ENCODE data around the gene CADPS2.

The CADPS2 gene

GRCh38 chr7:122397381-122397780 lies 488.9 kb downstream of the CADPS2 start:
- FAIRE-seq, result no peak
- no peak for DNase-seq (ENCODE audit: low spot score)

DNA sequence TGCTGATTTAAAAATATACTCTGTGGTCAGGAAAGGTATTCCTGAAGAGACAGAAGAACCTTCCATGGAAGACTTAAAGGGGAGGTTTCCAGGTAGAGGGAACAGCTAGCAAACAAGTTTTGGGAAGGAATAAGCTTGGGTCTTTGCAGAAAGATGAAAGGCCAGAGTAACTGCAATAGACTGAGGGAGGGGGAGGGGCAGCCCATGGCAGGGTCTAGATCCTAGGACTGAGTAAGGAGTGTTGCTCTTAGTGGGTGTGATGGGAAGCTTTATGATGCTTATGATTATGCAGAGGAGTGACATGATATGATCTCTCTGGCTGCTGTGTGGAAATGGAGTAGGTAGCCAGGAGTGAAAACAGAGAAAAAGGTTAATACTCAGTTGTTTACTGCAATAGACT lies 491.7 kb downstream of the CADPS2 start:
- no peak for DNase-seq (ENCODE audit: low spot score)
- no peak for FAIRE-seq

GRCh38 chr7:122384528-122384927 lies 501.7 kb downstream of the CADPS2 start:
- no peak for DNase-seq (ENCODE audit: low spot score)
- no peak for FAIRE-seq

- no peak for FAIRE-seq
- DNase-seq (ENCODE audit: low spot score), result no peak
Measured at GRCh38 chr7:122383934-122384333, 502.3 kb downstream of the CADPS2 start.

DNA sequence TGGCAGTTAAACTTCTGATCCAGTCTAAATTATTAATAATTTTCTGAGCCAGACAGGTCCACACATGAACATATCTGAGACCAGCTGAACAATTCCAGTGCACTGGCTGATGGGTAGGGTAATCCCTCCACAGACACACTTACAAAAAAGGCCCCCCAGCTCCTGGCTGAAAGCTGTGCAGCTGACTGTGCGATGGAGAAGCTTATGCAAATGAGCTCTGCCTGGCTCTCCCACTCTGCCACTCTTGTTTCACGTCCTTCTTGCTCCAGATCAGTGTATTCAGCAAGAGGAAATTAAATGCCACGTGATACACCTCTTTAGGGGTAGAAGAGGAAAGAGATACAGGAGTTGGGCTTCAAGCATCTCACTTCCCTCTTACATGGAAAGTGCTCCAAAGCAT lies 505.3 kb downstream of the CADPS2 start:
- FAIRE-seq (no peak), DNase-seq (ENCODE audit: low spot score) (no peak)

GRCh38 chr7:122379491-122379890 lies 506.8 kb downstream of the CADPS2 start:
- DNase-seq (ENCODE audit: low spot score), result no peak
- no peak for FAIRE-seq

DNA sequence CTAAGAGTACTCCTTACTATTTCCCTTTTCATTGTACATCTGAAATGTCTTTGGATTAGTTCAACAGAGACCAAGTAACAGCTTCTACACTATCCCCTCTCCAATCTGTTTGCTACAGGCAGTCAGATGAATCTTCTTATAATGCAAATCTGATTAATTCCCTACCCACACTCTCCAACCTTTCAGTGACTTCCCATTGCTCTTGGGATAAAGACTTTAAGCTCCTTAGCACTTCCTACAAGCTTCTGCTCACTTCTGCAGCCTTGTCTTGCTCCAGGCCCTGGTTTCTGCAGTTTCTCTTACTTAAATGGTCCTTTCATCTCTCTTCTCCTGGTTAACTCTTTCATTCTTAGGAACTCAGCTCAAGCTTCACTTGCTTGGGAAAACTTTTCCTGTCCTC lies 516.5 kb downstream of the CADPS2 start:
- no peak for FAIRE-seq
- DNase-seq (ENCODE audit: low spot score), result no peak

GRCh38 chr7:122364761-122365280 lies 521.4 kb downstream of the CADPS2 start:
- FAIRE-seq (no peak), DNase-seq (ENCODE audit: low spot score) (no peak)

GRCh38 chr7:122363144-122363543 lies 523.1 kb downstream of the CADPS2 start:
- no peak for DNase-seq (ENCODE audit: low spot score)
- no peak for FAIRE-seq

- FAIRE-seq, result no peak
Measured at GRCh38 chr7:122362473-122362872, 523.8 kb downstream of the CADPS2 start.

GRCh38 chr7:122354656-122355055 lies 531.6 kb downstream of the CADPS2 start:
- no peak for DNase-seq (ENCODE audit: low spot score)
- FAIRE-seq, result no peak

More at GRCh38 chr7:122362473-122362872, 523.8 kb downstream of the CADPS2 start:
- no peak for DNase-seq (ENCODE audit: low spot score)

GRCh38 chr7:122352454-122352853 lies 533.8 kb downstream of the CADPS2 start:
- DNase-seq (ENCODE audit: low spot score), result no peak
- FAIRE-seq, result no peak

DNA sequence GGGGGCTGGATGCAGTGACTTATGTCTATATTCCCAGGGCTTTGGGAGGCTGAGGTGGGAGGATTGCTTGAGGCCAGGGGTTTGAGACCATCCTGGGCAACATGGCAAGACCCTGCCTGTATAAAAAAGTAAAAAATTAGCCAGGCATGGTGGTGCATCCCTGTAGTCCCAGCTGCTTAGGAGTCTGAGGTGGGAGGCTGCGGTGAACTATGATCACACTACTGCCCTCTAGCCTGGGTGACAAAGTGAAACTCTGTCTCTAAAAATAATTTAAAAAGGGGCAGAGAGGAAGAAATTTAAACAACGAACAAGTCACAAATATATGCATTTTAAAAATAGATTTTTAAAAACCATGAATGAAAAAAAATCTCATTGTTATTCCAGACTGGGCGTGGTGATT lies 535.6 kb downstream of the CADPS2 start:
- DNase-seq (ENCODE audit: low spot score) (no peak), FAIRE-seq (no peak)

DNA sequence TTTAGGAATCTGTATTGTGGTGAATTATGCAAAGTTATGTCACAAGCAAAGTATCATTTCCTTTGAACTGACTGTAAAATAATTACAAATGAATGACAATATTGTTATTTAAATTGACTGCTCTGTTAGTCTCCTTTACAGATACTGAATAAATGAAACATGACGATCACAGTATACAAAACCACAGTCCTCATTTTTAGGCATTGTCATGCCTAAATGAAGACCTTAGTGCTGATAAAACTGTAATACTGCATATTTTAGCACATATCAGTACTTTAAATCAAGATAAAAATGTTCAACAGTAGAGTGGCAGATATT lies 542.0 kb downstream of the CADPS2 start:
- DNase-seq (ENCODE audit: low spot score) (no peak), FAIRE-seq (no peak)

DNA sequence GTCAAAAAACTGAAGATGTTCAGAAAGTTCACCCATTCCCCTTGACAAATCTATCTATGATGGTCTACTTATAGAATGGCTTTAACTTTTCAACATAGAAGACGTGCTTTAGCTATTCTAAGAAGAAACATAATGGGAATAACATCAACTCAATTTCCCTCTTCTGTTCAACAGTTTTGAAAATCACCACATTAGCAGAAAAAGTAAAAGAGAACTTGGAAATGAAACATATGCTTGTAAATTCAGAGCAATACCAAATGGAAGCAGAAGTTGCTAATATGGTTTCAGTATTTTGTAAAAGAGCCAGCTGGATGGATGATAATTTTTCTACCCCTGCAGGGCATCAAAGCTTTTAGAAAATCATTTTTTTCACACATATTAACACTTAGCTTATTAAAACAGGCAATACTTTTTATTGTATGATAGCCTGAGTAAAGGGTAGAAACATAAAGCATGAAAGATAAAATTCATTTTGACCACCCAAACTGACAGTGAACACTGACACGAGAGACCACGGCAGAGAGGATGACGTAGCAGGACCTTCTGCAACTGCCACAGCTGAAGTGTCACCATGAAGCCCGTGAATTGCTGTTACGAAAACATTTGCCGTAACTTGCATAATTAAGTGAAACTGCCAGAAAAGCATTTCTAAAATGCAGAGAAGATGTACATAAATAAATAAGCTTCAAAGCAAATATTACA lies 542.5 kb downstream of the CADPS2 start:
- FAIRE-seq (no peak), DNase-seq (ENCODE audit: low spot score) (no peak)

GRCh38 chr7:122340427-122340826 lies 545.8 kb downstream of the CADPS2 start:
- FAIRE-seq, result no peak
- DNase-seq (ENCODE audit: low spot score), result no peak

- no peak for DNase-seq (ENCODE audit: low spot score)
- FAIRE-seq, result no peak
Measured at GRCh38 chr7:122339145-122339904, 546.9 kb downstream of the CADPS2 start.

DNA sequence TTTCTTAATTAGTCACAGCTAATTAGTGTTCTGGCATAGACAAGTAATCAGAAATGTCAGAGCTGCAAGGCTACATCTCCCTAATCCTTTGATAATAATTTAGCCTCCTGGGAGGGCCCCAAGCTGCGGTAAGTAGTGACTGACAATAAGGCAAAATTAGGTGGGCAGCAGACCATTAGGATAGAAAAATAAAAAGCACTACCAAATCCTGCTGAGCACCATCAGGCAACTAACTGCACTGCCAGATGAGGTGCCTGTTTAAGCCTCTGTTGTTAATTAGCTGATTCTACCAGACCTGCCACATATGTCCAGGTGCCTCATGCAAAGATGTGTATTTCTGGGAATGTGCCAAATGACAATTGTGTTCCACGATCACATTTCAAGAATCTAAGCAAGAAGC lies 549.2 kb downstream of the CADPS2 start:
- no peak for FAIRE-seq
- DNase-seq (ENCODE audit: low spot score), result no peak

DNA sequence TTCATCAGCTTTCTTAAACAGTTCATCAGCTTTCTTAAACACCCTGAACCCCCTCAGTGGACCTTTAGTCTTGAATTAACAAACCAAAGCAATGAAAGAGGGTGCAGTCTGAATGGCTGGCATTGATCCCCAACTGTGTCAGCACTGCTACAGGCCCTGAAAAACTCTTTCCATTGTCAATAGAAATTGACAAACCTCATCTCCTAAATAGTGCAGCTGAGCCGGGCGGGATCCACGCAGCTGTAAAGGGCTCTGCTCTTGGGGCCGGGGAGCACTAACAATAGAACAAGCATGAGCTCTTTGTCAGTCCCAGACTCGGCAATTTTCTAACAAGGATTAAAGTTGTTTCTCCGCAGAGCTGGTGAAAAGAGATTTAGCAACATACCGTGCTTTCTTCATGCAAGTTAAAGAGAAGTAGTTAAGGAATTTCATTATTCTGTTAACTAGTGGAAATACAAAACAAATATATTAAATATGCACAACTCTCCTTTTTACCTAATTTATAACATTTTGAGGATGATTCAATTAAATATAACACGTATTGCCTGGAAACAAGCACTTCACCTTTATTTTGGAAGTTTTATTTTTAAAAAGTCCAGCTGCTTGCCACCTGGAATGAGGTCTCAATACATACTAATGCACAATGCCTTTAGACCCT lies 557.0 kb downstream of the CADPS2 start:
- FAIRE-seq, result no peak
- no peak for DNase-seq (ENCODE audit: low spot score)

DNA sequence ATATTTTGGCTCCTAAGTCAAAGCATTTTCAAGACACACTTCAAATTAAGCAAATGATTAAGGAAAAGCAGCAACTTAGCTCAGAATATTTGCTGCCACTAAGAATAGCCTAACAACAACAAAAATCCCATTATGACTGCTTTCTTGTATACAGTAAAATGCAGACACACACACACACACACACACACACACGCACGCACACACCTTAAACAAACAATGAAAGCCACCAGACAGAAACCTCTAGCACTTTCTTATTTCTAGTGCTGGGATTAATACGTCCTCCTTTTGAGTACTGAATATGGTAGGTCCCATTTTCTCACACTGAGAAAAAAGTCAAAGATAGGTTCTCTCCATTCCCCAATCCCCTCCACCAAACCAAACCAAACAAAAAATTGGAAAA lies 558.3 kb downstream of the CADPS2 start:
- FAIRE-seq, result no peak
- DNase-seq (ENCODE audit: low spot score), result no peak

DNA sequence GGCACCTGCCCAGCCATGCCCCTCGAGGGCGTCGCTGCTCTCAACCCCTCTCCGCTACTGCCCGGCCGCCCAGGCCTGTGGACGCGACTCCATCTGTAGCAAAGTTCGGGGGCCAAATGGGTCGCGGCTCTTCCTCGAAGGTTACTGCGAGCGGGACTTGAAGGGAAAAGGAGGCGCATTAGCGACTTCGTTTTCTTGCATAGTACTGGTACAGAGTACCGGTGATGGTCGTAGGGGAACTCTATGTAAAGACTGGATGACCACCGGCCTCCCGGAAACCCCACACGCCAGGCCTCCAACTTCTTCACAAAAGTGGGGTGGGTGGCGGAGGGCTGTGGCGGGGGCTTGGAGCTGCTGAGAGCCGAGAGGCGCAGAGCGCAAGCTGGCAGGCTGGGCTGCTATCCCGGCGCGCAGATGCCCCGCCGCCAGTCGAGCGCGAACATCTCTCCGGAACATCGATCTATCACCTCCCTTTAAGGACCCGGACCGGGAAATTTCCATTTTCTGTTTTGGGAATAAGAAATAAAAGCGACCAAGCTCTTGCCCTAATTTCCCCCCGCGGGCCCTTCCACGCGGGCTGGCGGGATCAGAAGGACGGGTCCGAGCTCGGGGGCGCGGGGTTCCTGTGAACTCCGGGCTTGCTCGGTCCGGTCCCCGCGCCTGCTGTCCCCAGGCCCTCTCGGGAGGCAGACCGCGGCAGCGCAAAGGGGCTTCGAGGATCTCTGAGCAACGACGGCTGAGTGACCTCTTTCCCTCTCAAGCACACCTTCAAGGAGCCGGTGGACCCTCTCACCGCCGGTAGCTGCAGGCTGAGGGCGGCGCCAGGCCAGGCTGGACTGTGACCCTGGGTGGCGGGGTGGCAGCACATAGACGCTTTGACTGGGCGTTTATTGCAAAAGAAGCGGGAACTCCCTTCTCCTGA lies 569.5 kb downstream of the CADPS2 start:
- FAIRE-seq, result no peak
- DNase-seq (ENCODE audit: low spot score), result no peak
